HepG2 (cell line): Measurements from ENCODE around the gene SINHCAF. TPM values are rescaled to one million over a fixed set of nuclear protein-coding genes. Genes with fewer than 3 reads are reported as not detected.
A peak's percentile ranks its signal among the peaks of the same experiment; 100 is the strongest.

Source experiments
- BATF2 ChIP-seq: sonication (generic); formaldehyde crosslinking; IDR thresholded peaks from 2 replicates; pipeline ENCODE4 v1.8.0; 2022; ENCODE audit warnings: mild to moderate bottlenecking, missing genetic modification reagents, moderate library complexity
- CREM ChIP-seq, 2 experiments: sonication (generic) in 1 of 2; formaldehyde crosslinking in 1 of 2; IDR thresholded peaks; 2 replicates each; pipeline versions ENCODE4 v1.4.0 to v1.6.1; 2016 to 2020; ENCODE audit warnings: antibody characterized with exemption in 1 of 2, mild to moderate bottlenecking in 1 of 2, missing genetic modification reagents in 1 of 2
- GLI4 ChIP-seq: sonication (generic); formaldehyde crosslinking; IDR thresholded peaks from 2 replicates; pipeline ENCODE4 v1.5.1; 2020; ENCODE audit warnings: missing genetic modification reagents, mild to moderate bottlenecking, moderate library complexity, borderline replicate concordance
- HOXA3 ChIP-seq: sonication (generic); formaldehyde crosslinking; IDR thresholded peaks from 2 replicates; pipeline ENCODE4 v1.5.0; 2020; ENCODE audit warnings: missing genetic modification reagents
- MIER3 ChIP-seq: IDR thresholded peaks from 2 replicates; pipeline ENCODE4 v1.6.1; 2016; ENCODE audit warnings: missing compliant biosample characterization, borderline replicate concordance
- SKI ChIP-seq: fragments of 450-650 bp; IDR thresholded peaks from one replicate; pipeline ENCODE4 v1.6.1; 2018; ENCODE audit warnings: mild to moderate bottlenecking; ENCODE audit not compliant: partially characterized antibody
- SOX6 ChIP-seq, 2 experiments: fragments of 450-650 bp in 1 of 2; sonication (generic) in 1 of 2; formaldehyde crosslinking in 1 of 2; IDR thresholded peaks; 2 replicates each; pipeline versions ENCODE4 v1.4.0 to v1.6.1; 2017 to 2020; ENCODE audit warnings: antibody characterized with exemption in 1 of 2, mild to moderate bottlenecking in 1 of 2, missing genetic modification reagents in 1 of 2
- STAG1 ChIP-seq: sonication (generic); formaldehyde crosslinking; IDR thresholded peaks from 2 replicates; pipeline ENCODE4 v1.4.0; 2020; ENCODE audit warnings: missing genetic modification reagents
- ZNF17 ChIP-seq: sonication (generic); formaldehyde crosslinking; IDR thresholded peaks from 2 replicates; pipeline ENCODE4 v1.5.0; 2020; ENCODE audit warnings: mild to moderate bottlenecking, missing genetic modification reagents
- ZNF251 ChIP-seq: sonication (generic); formaldehyde crosslinking; IDR thresholded peaks from 2 replicates; pipeline ENCODE4 v1.9.0; 2021; ENCODE audit warnings: mild to moderate bottlenecking, missing genetic modification reagents
- ZNF296 ChIP-seq: sonication (generic); formaldehyde crosslinking; conservative IDR thresholded peaks from 2 replicates; pipeline ENCODE4 v1.5.0; 2020; ENCODE audit warnings: mild to moderate bottlenecking, missing genetic modification reagents
- ZNF451 ChIP-seq: sonication (generic); formaldehyde crosslinking; IDR thresholded peaks from 2 replicates; pipeline ENCODE4 v1.5.0; 2020; ENCODE audit warnings: mild to moderate bottlenecking, missing genetic modification reagents
- ZNF549 ChIP-seq: sonication (generic); formaldehyde crosslinking; IDR thresholded peaks from 2 replicates; pipeline ENCODE4 v1.5.0; 2020; ENCODE audit warnings: missing genetic modification reagents
- ZNF607 ChIP-seq: sonication (generic); formaldehyde crosslinking; IDR thresholded peaks from 2 replicates; pipeline ENCODE4 v1.5.1; 2020; ENCODE audit warnings: missing genetic modification reagents, mild to moderate bottlenecking, borderline replicate concordance
- ZNF644 ChIP-seq: IDR thresholded peaks from 2 replicates; pipeline ENCODE4 v1.6.1; 2016; ENCODE audit warnings: low read depth
- polyA plus RNA-seq, 8 experiments: library from polyadenylated mRNA; depleted of rRNA in 3 of 8; stranded (reverse) in 7 of 8; unstranded in 1 of 8; fragments of >200 nt; fragmentation: Illumina TruSeq in 4 of 8; extraction: Trizol in 4 of 8; gene quantifications; 2 replicates each; pipeline versions ENCODE4 v1.2.1 to v1.2.3, GENCODE V29; 2011 to 2016; ENCODE audit warnings: low read depth in 4 of 8, missing spikeins in 1 of 8, mixed read lengths in 1 of 8; ENCODE audit not compliant: insufficient read depth in 1 of 8
- total RNA-seq, 5 experiments: library from RNA; depleted of rRNA; stranded (reverse); fragments of >200 nt; fragmentation: Illumina TruSeq; extraction: Trizol; gene quantifications; 2 replicates each; pipeline ENCODE4 v1.2.3, GENCODE V29; 2016; ENCODE audit warnings: low read depth in 1 of 5
- TF ChIP-seq, protein P1 (sequence below): sonication (generic); formaldehyde crosslinking; IDR thresholded peaks from 2 replicates; pipeline ENCODE4 v1.4.0; 2020; ENCODE audit warnings: mild to moderate bottlenecking, missing genetic modification reagents
- TF ChIP-seq, protein P2 (sequence below): sonication (generic); formaldehyde crosslinking; IDR thresholded peaks from 2 replicates; pipeline ENCODE4 v1.4.0; 2020; ENCODE audit warnings: missing genetic modification reagents, borderline replicate concordance
- TF ChIP-seq, protein P3 (sequence below): sonication (generic); formaldehyde crosslinking; IDR thresholded peaks from 2 replicates; pipeline ENCODE4 v1.4.0; 2020; ENCODE audit warnings: missing genetic modification reagents, borderline replicate concordance
- TF ChIP-seq, protein P4 (sequence below): sonication (generic); formaldehyde crosslinking; conservative IDR thresholded peaks from 2 replicates; pipeline ENCODE4 v1.4.0; 2020; ENCODE audit warnings: missing genetic modification reagents

Gene SINHCAF
- total and polyA plus RNA-seq, 2 of the 13 experiments (the other 11 are each of a cell fraction or from before 2014, with no cell fraction given), result 54.6 to 97.8 TPM

GRCh38 chr12:31362115-31362758 lies 36.3 kb upstream of the SINHCAF start (continued):
- TF ChIP-seq, protein P1, sequence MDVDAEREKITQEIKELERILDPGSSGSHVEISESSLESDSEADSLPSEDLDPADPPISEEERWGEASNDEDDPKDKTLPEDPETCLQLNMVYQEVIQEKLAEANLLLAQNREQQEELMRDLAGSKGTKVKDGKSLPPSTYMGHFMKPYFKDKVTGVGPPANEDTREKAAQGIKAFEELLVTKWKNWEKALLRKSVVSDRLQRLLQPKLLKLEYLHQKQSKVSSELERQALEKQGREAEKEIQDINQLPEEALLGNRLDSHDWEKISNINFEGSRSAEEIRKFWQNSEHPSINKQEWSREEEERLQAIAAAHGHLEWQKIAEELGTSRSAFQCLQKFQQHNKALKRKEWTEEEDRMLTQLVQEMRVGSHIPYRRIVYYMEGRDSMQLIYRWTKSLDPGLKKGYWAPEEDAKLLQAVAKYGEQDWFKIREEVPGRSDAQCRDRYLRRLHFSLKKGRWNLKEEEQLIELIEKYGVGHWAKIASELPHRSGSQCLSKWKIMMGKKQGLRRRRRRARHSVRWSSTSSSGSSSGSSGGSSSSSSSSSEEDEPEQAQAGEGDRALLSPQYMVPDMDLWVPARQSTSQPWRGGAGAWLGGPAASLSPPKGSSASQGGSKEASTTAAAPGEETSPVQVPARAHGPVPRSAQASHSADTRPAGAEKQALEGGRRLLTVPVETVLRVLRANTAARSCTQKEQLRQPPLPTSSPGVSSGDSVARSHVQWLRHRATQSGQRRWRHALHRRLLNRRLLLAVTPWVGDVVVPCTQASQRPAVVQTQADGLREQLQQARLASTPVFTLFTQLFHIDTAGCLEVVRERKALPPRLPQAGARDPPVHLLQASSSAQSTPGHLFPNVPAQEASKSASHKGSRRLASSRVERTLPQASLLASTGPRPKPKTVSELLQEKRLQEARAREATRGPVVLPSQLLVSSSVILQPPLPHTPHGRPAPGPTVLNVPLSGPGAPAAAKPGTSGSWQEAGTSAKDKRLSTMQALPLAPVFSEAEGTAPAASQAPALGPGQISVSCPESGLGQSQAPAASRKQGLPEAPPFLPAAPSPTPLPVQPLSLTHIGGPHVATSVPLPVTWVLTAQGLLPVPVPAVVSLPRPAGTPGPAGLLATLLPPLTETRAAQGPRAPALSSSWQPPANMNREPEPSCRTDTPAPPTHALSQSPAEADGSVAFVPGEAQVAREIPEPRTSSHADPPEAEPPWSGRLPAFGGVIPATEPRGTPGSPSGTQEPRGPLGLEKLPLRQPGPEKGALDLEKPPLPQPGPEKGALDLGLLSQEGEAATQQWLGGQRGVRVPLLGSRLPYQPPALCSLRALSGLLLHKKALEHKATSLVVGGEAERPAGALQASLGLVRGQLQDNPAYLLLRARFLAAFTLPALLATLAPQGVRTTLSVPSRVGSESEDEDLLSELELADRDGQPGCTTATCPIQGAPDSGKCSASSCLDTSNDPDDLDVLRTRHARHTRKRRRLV (CRISPR knock-in tag), result 0 out of 2 replicates have a peak, but pooled peaks have one; percentile 24
- TF ChIP-seq ZNF607 (CRISPR knock-in tag) (peak; percentile 71; the same call in 1 of the 2 replicates), STAG1 (0 out of 2 replicates have a peak, but pooled peaks have one; percentile 2), MIER3 (no peak), ZNF549 (CRISPR knock-in tag) (no peak), ZNF251 (no peak), SOX6 (IDR thresholded peaks at IDR 0.05) (no peak), SOX6 (CRISPR knock-in tag; IDR thresholded peaks at IDR 0.05) (peak; percentile 57; the same call in 1 of the 2 replicates), SKI (no peak), BATF2 (CRISPR knock-in tag) (no peak), HOXA3 (no peak), CREM (IDR thresholded peaks at IDR 0.05) (no peak), CREM (CRISPR knock-in tag; IDR thresholded peaks at IDR 0.05) (no peak), ZNF451 (CRISPR knock-in tag) (peak; percentile 35; the same call in 1 of the 2 replicates), ZNF17 (CRISPR knock-in tag) (no peak), ZNF296 (CRISPR knock-in tag) (peak; percentile 77; the same call in 1 of the 2 replicates), ZNF644 (CRISPR knock-in tag) (no peak), GLI4 (CRISPR knock-in tag) (no peak)
- TF ChIP-seq, protein P2, sequence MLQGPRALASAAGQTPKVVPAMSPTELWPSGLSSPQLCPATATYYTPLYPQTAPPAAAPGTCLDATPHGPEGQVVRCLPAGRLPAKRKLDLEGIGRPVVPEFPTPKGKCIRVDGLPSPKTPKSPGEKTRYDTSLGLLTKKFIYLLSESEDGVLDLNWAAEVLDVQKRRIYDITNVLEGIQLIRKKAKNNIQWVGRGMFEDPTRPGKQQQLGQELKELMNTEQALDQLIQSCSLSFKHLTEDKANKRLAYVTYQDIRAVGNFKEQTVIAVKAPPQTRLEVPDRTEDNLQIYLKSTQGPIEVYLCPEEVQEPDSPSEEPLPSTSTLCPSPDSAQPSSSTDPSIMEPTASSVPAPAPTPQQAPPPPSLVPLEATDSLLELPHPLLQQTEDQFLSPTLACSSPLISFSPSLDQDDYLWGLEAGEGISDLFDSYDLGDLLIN (CRISPR knock-in tag), result no peak
- TF ChIP-seq, protein P3, sequence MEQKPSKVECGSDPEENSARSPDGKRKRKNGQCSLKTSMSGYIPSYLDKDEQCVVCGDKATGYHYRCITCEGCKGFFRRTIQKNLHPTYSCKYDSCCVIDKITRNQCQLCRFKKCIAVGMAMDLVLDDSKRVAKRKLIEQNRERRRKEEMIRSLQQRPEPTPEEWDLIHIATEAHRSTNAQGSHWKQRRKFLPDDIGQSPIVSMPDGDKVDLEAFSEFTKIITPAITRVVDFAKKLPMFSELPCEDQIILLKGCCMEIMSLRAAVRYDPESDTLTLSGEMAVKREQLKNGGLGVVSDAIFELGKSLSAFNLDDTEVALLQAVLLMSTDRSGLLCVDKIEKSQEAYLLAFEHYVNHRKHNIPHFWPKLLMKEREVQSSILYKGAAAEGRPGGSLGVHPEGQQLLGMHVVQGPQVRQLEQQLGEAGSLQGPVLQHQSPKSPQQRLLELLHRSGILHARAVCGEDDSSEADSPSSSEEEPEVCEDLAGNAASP, result 0 out of 2 replicates have a peak, but pooled peaks have one; percentile 37
- TF ChIP-seq, protein P4, sequence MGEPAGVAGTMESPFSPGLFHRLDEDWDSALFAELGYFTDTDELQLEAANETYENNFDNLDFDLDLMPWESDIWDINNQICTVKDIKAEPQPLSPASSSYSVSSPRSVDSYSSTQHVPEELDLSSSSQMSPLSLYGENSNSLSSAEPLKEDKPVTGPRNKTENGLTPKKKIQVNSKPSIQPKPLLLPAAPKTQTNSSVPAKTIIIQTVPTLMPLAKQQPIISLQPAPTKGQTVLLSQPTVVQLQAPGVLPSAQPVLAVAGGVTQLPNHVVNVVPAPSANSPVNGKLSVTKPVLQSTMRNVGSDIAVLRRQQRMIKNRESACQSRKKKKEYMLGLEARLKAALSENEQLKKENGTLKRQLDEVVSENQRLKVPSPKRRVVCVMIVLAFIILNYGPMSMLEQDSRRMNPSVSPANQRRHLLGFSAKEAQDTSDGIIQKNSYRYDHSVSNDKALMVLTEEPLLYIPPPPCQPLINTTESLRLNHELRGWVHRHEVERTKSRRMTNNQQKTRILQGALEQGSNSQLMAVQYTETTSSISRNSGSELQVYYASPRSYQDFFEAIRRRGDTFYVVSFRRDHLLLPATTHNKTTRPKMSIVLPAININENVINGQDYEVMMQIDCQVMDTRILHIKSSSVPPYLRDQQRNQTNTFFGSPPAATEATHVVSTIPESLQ (CRISPR knock-in tag), result no peak
